ENCODE data around the gene SLC22A17. TPM values are rescaled to one million over a fixed set of nuclear protein-coding genes. Genes with fewer than 3 reads are reported as not detected.

SLC22A17 gene
- total and polyA plus RNA-seq, 2 of the 8 experiments (the other 6 are each of a cell fraction or from before 2014, with no cell fraction given) = 43.0 to 49.0 TPM

DNA sequence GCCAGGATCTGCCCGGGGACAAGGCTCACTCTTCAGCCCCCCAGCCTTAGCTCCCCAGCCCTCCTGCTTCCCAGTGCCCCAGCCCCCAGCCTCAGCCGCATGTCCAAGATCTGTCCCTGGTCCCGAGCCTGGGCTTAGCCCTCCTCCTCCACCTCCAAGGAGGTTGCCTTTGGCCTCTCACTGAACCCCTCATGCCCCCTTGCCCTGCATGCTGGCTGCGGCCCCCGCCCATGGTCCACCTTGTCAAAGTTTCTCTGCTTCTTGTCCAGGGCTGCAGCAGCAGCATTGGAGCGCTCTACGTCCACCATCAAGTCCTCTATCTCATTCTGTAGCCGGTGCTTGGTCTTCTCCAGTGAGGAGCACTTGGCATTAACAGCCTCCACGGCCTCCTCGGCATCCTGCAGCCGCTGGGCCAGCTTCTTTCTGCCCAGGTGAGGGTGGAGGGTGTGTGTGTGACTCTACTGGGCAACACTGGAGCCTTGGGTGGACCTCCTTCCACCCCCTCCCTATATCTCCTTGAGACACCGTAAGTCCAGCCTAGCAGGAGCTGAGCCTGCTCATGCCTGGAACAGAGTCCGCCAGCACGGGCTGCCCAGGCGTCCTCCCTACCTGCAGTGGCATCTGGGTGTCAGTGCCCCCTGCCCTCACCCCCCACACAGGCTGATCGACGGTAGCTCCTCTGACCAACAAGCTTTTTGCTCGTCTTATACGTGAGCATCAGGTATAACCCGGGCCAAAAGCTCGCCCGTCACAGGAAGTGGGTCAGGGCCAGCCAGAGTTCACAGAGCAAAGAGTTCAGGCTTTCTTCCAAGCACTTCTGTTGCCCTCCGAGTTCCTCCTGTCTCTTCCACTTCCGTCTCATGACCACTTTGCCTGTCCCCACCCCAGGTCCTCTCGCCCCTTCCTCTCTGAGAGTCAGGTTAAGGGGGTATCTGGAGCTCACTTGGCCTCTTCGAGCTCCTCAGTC lies 35.5 kb upstream of the SLC22A17 start (continued):
- TF ChIP-seq RAD21 (IDR thresholded peaks at IDR 0.05 in 1 of 2, conservative IDR thresholded peaks at IDR 0.05 in 1 of 2; ENCODE audit: low read depth in 2 of 2, low read length in 2 of 2) = no peak
- no peak for TF ChIP-seq TEAD4 (IDR thresholded peaks at IDR 0.05; ENCODE audit: low read depth, low read length)
- no peak for TF ChIP-seq ZNF274 (IDR thresholded peaks at IDR 0.05; ENCODE audit: borderline replicate concordance, extremely low read depth, low read length)
- TF ChIP-seq BACH1 (IDR thresholded peaks at IDR 0.05; ENCODE audit: low read length) = no peak

Measured in H1 (cell line).